HCT116 (cell line): ENCODE measurements around the gene PPEF2. TPM values are rescaled to one million over a fixed set of nuclear protein-coding genes. Genes with fewer than 3 reads are reported as not detected.

Source experiments
- ATAC-seq: fragments of 200-7000 bp; cut with Tn5 transposase; 2 replicates; pipeline ENCODE4 v1.9.1; 2020; ENCODE audit warnings: mild to moderate bottlenecking, moderate library complexity
- BruUV-seq: library from RNA; stranded (reverse); fragments of 400-500 nt; replicated peaks from 2 replicates; lab custom pipeline; 2021; lab: Mats Ljungman, UMichigan
- CTCF ChIA-PET: fragments of 300-600 bp; sonication (Branson Sonifier 250); formaldehyde crosslinking; loops from one replicate; lab custom pipeline; 2021; ENCODE audit warnings: antibody characterized with exemption; lab: Charles Lee
- POLR2A ChIA-PET: fragments of 300-600, 350-600 bp; sonication (Branson Sonifier 250); formaldehyde crosslinking; loops from one replicate; lab custom pipeline; 2021; ENCODE audit warnings: antibody characterized with exemption; lab: Charles Lee
- RAD21 ChIA-PET, 2 experiments: fragments of 300-600 bp; sonication (Branson Sonifier 250); formaldehyde crosslinking; loops; one replicate each; lab custom pipeline; 2023; ENCODE audit warnings: low total read pairs in 2 of 2; ENCODE audit not compliant: uncharacterized antibody in 2 of 2, unreplicated experiment in 2 of 2, low non-redundant PET in 1 of 2; lab: Charles Lee
- DNase-seq: peaks from one replicate; pipeline ENCODE4 v3.0.0-alpha.2; 2010; ENCODE audit warnings: low read depth, low spot score
- H2AFZ ChIP-seq: fragments of 200-600 bp; shearing (Covaris generic), sonication (generic); 2 replicates; pipeline ENCODE4 v1.6.1; 2017; ENCODE audit warnings: low read depth, mixed run types, mixed read lengths, antibody characterized with exemption, low read length; ENCODE audit not compliant: poor library complexity, severe bottlenecking
- H3K27ac ChIP-seq: 2 replicates; pipeline ENCODE4 v1.5.1; 2012; ENCODE audit warnings: low read depth, low read length
- H3K27me3 ChIP-seq: fragments of 200-600 bp; sonication (generic); 2 replicates; pipeline ENCODE4 v1.6.1; 2016; ENCODE audit warnings: mixed run types, low read length, mixed read lengths; ENCODE audit not compliant: insufficient read depth
- H3K36me3 ChIP-seq, 2 experiments: fragments of 200-500 bp in 1 of 2; fragments of 200-600 bp in 1 of 2; sonication (Bioruptor generic) in 1 of 2; sonication (generic) in 1 of 2; 2 replicates each; pipeline versions ENCODE4 v1.5.1 to v1.6.1; 2014 to 2016; ENCODE audit warnings: low read length in 2 of 2, inconsistent platforms in 1 of 2, mixed read lengths in 1 of 2, mixed run types in 1 of 2; ENCODE audit not compliant: insufficient read depth in 2 of 2, control insufficient read depth in 1 of 2
- H3K4me1 ChIP-seq, 2 experiments: fragments of 200-600 bp in 1 of 2; sonication (generic) in 1 of 2; 2 replicates each; pipeline versions ENCODE4 v1.5.1 to v1.6.1; 2012 to 2017; ENCODE audit warnings: low read length in 2 of 2, inconsistent platforms in 1 of 2, mild to moderate bottlenecking in 1 of 2, mixed read lengths in 1 of 2, mixed run types in 1 of 2, moderate library complexity in 1 of 2; ENCODE audit not compliant: insufficient read depth in 2 of 2, control insufficient read depth in 1 of 2
- H3K4me2 ChIP-seq: fragments of 200-600 bp; sonication (generic); 2 replicates; pipeline ENCODE4 v1.6.1; 2017; ENCODE audit warnings: mixed run types, low read length, mixed read lengths
- H3K4me3 ChIP-seq, 2 experiments: fragments of 200-600 bp in 1 of 2; sonication (generic) in 1 of 2; replicated peaks in 1 of 2; 2 replicates each; pipeline ENCODE4 v1.5.1; 2011 to 2016; ENCODE audit warnings: low read length in 2 of 2, control low read depth in 1 of 2, low read depth in 1 of 2, mild to moderate bottlenecking in 1 of 2, mixed read lengths in 1 of 2, mixed run types in 1 of 2
- H3K79me2 ChIP-seq: fragments of 200-600 bp; sonication (generic); 2 replicates; pipeline ENCODE4 v1.6.1; 2017; ENCODE audit warnings: mild to moderate bottlenecking, mixed run types, low read length, moderate library complexity, mixed read lengths; ENCODE audit not compliant: insufficient read depth
- H3K9ac ChIP-seq: fragments of 200-600 bp; sonication (generic); 2 replicates; pipeline ENCODE4 v1.6.1; 2016; ENCODE audit warnings: low read length, mixed read lengths
- H3K9me2 ChIP-seq: fragments of 200-600 bp; sonication (generic), shearing (Covaris generic); 2 replicates; pipeline ENCODE4 v1.6.1; 2017; ENCODE audit warnings: mixed run types, mild to moderate bottlenecking, moderate library complexity; ENCODE audit not compliant: insufficient read depth
- H3K9me3 ChIP-seq, 2 experiments: fragments of 200-500 bp in 1 of 2; fragments of 200-600 bp in 1 of 2; sonication (Bioruptor generic) in 1 of 2; sonication (generic) in 1 of 2; 2 replicates each; pipeline ENCODE4 v1.6.1; 2014 to 2017; ENCODE audit warnings: low read length in 2 of 2, mixed read lengths in 2 of 2, inconsistent platforms in 1 of 2, low read depth in 1 of 2, mild to moderate bottlenecking in 1 of 2, mixed run types in 1 of 2, moderate library complexity in 1 of 2; ENCODE audit not compliant: control insufficient read depth in 1 of 2, insufficient read depth in 1 of 2
- H4K20me1 ChIP-seq: fragments of 200-600 bp; sonication (generic), shearing (Covaris generic); 2 replicates; pipeline ENCODE4 v1.6.1; 2017; ENCODE audit warnings: mixed run types, mild to moderate bottlenecking, moderate library complexity; ENCODE audit not compliant: insufficient read depth
- EGR1 ChIP-seq: IDR thresholded peaks from 2 replicates; pipeline ENCODE4 v1.6.1; 2012; ENCODE audit warnings: low read depth
- FOSL1 ChIP-seq: IDR thresholded peaks from 2 replicates; pipeline ENCODE4 v1.6.1; 2012; ENCODE audit warnings: low read depth
- POLR2A ChIP-seq: IDR thresholded peaks from 2 replicates; pipeline ENCODE4 v1.7.0; 2011; ENCODE audit warnings: borderline replicate concordance; ENCODE audit not compliant: insufficient read depth, insufficient read length; ENCODE audit errors: extremely low read depth
- SP1 ChIP-seq: IDR thresholded peaks from 2 replicates; pipeline ENCODE4 v1.6.1; 2012; ENCODE audit warnings: low read depth
- TCF7L2 ChIP-seq: IDR thresholded peaks from 2 replicates; pipeline ENCODE4 v1.7.0; 2011; ENCODE audit warnings: borderline replicate concordance, inconsistent platforms; ENCODE audit not compliant: insufficient read depth, insufficient read length; ENCODE audit errors: extremely low read depth
- YY1 ChIP-seq: IDR thresholded peaks from 2 replicates; pipeline ENCODE4 v1.6.1; 2011; ENCODE audit warnings: low read length, low read depth, moderate library complexity, mild to moderate bottlenecking; ENCODE audit not compliant: insufficient replicate concordance; ENCODE audit errors: extremely low read depth
- ZFX ChIP-seq: fragments of 450-650 bp; IDR thresholded peaks from 2 replicates; pipeline ENCODE4 v1.6.1; 2017
- intact Hi-C: fragments of 100-400 bp; cut with micrococcal nuclease; formaldehyde crosslinking; loops from 2 replicates; pipeline ENCODE4 v1.10.0; 2022
- total RNA-seq: library from RNA; stranded (reverse); gene quantifications from one replicate; pipeline ENCODE4 v1.2.1, GENCODE V29; 2021; ENCODE audit not compliant: unreplicated experiment
- TF ChIP-seq, protein P1 (sequence below), 3 experiments: fragments of 200-600 bp in 1 of 3; sonication (generic) in 1 of 3; IDR thresholded peaks in 2 of 3; conservative IDR thresholded peaks in 1 of 3; 2 replicates each; pipeline ENCODE4 v1.5.1; 2012 to 2017; ENCODE audit warnings: low read depth in 2 of 3, low read length in 2 of 3, antibody characterized with exemption in 1 of 3, borderline replicate concordance in 1 of 3, control low read depth in 1 of 3, mild to moderate bottlenecking in 1 of 3, mixed read lengths in 1 of 3, mixed run types in 1 of 3, moderate library complexity in 1 of 3; ENCODE audit not compliant: insufficient read depth in 1 of 3

Gene PPEF2
- total RNA-seq, 1 experiment from 2014 or later: not detected

DNA sequence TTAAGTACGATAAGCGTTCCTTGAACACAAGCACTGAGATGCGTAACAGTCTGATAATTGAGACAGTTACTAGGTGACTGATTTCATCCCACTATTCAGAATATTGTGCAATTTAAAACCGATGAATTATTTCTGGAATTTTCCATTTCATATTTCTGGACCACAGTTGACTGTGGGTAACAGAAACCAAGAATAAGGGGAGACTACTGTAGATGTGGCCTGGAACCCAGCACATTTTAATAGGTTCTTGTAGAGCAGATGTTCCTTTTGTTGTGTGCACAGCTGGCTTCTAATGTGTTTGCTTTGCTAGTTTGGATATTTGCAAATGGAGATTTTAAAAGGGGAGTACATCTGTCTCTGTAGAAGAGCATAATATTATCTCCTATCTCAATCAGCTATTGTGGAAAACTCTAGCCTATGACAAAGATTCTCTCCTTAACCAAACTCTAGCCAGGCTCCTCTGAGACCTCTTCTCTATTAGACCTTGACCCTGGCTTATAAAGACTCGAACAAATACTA, 22.1 kb upstream of the PPEF2 start:
- H2AFZ ChIP-seq: no peak overlapping the region
- no peak overlapping the region for H3K9ac ChIP-seq
- DNase-seq (no peak), ATAC-seq (no peak)
- intact Hi-C loops: no loop called here
- H4K20me1 ChIP-seq: no peaks in the 10 kb centered on the region
- no peaks in the 10 kb centered on the region for H3K79me2 ChIP-seq
- no peaks in the 10 kb centered on the region for H3K9me3 ChIP-seq
- H3K27ac ChIP-seq: no peak overlapping the region
- ChIA-PET CTCF (interaction anchor here (0.6 kb wide), 1 partner anchor 8 kb away, joined by 3 read pairs; no protein-coding TSS in a partner anchor), RAD21 (no interaction called here), POLR2A (no interaction called here)
- H3K4me1 ChIP-seq: peaks cover 4 to 11% of the 10 kb centered on the region in 2 experiments; a peak in 2 of 4 replicates
- H3K27me3 ChIP-seq: no peaks in the 10 kb centered on the region
- no peak overlapping the region for H3K4me2 ChIP-seq
- no peak overlapping the region for H3K4me3 ChIP-seq
- H3K36me3 ChIP-seq: peaks cover 0 to 10% of the 10 kb centered on the region in 2 experiments; a peak in 2 of 4 replicates
- H3K9me2 ChIP-seq: no peaks in the 10 kb centered on the region
- no TSS peak for BruUV-seq
- TF ChIP-seq EGR1 (no peak), FOSL1 (no peak), TCF7L2 (no peak), SP1 (no peak), YY1 (no peak), POLR2A (no peak), ZFX (no peak)
- TF ChIP-seq, protein P1, sequence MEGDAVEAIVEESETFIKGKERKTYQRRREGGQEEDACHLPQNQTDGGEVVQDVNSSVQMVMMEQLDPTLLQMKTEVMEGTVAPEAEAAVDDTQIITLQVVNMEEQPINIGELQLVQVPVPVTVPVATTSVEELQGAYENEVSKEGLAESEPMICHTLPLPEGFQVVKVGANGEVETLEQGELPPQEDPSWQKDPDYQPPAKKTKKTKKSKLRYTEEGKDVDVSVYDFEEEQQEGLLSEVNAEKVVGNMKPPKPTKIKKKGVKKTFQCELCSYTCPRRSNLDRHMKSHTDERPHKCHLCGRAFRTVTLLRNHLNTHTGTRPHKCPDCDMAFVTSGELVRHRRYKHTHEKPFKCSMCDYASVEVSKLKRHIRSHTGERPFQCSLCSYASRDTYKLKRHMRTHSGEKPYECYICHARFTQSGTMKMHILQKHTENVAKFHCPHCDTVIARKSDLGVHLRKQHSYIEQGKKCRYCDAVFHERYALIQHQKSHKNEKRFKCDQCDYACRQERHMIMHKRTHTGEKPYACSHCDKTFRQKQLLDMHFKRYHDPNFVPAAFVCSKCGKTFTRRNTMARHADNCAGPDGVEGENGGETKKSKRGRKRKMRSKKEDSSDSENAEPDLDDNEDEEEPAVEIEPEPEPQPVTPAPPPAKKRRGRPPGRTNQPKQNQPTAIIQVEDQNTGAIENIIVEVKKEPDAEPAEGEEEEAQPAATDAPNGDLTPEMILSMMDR (IDR thresholded peaks at IDR 0.05 in 2 of 3, conservative IDR thresholded peaks at IDR 0.05 in 1 of 3; ENCODE audit: borderline replicate concordance in 1 of 3, insufficient read depth in 1 of 3, low read depth in 2 of 3, low read length in 2 of 3): no peak
